Measurements from ENCODE around the gene COQ2.
A peak's percentile ranks its signal among the peaks of the same experiment; 100 is the strongest.
"Not testable (repeated sequence)": the region's sequence is repeated elsewhere in the genome, so short reads cannot be mapped to it uniquely, and the experiment has no call there.

The COQ2 gene, protein sequence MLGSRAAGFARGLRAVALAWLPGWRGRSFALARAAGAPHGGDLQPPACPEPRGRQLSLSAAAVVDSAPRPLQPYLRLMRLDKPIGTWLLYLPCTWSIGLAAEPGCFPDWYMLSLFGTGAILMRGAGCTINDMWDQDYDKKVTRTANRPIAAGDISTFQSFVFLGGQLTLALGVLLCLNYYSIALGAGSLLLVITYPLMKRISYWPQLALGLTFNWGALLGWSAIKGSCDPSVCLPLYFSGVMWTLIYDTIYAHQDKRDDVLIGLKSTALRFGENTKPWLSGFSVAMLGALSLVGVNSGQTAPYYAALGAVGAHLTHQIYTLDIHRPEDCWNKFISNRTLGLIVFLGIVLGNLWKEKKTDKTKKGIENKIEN

GRCh38 chr4:83284193-83285054, at the start of gene COQ2:
Gene COQ2 (minus strand): TSS chr4:83284798. CDS start chr4:83284764, 34 bp downstream.
- DNase-seq (ENCODE audit: low spot score), result peak; percentile 95

GRCh38 chr4:83331956-83332355, 47.4 kb upstream of the COQ2 start:
- DNase-seq (ENCODE audit: low spot score), result no peak

DNA sequence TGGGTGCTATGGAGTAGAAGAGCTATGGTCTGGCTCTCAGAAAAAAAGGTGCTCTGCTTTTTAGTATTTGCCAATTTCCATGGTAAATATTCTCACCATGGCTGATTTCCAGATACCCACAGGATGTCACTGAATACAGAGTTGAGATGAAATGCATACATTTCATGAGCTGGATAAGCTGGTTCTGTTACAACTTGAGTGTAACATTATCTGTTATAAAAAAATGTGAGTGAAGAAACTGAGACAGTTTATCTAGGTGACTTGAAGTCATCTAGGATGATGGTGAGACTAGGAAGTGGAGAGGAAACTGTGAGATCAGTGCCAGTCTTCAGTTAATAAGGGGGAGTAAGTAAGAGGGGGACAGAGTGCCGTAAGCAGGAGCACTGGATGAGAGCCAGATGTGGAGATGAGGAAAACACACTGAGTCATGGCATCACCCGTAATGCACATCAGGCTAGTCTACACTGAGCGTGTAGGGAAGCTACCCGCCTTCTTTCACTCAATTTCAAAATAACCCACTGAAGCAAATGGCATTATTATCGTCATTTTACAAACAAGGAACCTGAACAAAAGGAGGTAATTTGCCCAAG, 45.0 kb upstream of the COQ2 start:
- no peak for DNase-seq (ENCODE audit: low spot score)

GRCh38 chr4:83328521-83329187, 44.1 kb upstream of the COQ2 start:
- no peak for DNase-seq (ENCODE audit: low spot score)

DNA sequence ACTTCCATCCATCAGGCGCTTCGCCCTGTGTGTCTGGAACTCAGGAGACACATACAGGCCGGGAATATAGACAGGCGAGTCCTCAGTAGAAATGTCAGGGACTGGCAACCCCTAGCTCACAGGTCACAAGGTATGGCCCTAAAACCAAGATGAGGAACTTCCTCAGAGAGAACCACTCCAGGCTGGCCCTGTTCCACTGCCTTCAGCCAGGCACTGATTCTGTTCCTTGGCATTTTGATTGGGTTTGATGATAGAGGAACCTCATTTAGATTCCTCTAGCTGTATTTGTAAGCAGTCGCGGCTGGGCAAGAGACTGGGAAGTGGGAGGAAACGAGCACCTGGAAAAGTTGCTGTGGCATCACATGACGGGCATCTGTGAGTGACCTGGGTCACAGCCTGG, 41.9 kb upstream of the COQ2 start:
- DNase-seq (ENCODE audit: low spot score), result no peak

DNA sequence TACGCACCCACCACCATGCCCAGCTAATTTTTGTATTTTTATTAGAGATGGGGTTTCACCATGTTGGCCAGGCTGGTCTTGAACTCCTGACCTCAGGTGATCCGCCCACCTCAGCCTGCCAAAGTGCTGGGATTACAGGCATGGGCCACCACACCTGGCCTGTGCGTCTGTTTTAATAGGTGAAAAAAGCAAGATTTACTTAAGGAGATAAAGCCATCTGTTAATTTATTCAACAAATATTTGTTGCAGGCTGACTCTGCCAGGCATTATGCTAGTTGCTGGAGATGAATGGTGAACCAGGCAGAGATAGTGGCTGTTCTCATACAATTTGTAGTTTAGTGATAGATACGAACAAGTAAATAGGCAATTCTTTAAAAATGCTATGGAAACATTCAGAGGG, 40.7 kb upstream of the COQ2 start:
- DNase-seq (ENCODE audit: low spot score), result not testable (repeated sequence)

- DNase-seq (ENCODE audit: low spot score), result no peak
These were observed 38.5 kb upstream of the COQ2 start for GRCh38 chr4:83323136-83323535.

GRCh38 chr4:83320548-83320947, 36.0 kb upstream of the COQ2 start:
- DNase-seq (ENCODE audit: low spot score), result peak; percentile 11

DNA sequence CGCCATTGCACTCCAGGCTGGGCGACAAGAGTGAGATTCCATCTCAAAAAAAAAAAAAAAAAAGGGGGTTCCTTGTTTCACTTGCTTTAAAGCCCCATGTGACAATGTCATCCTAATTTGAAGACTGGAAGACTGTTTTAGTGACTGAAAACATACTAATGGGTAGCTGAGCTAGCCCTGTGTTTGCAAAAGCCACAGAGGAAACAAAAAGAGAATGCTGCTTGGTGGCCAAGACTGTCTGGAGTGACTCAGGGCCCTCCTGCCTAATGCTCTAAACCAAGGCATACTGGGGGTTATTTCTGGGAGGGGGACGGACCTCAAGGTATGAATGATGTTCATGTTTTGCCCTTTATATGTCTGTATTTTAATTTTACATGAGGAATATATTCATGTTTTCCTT, 34.1 kb upstream of the COQ2 start:
- DNase-seq (ENCODE audit: low spot score), result no peak

DNA sequence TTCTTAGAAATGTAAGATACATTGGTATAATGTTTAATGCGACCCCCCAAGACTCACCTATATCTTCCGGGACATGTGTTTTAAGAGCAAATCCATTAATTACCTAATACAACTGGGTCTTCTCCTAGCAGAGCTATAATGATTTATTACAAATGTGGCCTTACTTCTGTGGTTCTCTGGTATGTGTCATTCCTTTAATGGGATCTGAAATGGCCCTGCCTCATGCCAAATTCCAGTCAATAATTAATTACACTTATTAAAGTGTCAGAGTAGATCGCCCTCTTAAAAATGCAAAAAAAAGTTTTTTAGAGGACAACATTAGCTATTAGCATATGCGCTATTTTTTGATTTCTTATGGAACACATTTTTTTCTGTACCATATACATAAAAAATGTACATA, 33.1 kb upstream of the COQ2 start:
- DNase-seq (ENCODE audit: low spot score), result no peak

DNA sequence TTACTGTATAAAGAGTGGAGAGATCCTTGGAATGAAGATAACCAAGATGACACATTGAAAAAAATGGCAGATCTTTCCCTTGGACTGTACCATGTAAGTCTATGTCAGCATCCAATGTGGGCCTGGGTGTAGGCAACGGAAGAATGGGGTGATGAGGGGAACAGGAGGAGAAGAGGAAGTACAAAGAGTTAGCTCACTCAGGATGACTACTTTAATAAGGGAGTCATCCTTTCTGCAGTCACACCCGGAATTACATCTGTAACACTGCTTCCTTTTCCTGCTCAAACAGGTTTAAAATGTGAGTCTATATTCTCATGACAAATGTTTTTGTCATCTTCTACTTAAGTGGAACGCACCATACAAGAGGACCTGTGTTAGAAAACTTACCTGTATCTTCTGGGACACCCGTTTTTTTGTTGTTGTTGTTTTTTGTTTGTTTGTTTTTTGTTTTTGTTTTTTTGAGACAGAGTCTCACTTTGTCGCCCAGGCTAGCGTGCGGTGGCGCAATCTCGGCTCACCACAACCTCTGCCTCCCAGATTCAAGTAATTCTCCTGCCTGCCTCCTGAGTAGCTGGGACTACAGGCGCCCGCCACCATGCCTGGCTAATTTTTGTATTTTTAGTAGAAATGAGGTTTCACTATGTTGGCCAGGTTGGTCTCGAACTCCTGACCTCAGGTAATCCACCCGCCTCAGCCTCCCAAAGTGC, 32.0 kb upstream of the COQ2 start:
- DNase-seq (ENCODE audit: low spot score), result no peak

DNA sequence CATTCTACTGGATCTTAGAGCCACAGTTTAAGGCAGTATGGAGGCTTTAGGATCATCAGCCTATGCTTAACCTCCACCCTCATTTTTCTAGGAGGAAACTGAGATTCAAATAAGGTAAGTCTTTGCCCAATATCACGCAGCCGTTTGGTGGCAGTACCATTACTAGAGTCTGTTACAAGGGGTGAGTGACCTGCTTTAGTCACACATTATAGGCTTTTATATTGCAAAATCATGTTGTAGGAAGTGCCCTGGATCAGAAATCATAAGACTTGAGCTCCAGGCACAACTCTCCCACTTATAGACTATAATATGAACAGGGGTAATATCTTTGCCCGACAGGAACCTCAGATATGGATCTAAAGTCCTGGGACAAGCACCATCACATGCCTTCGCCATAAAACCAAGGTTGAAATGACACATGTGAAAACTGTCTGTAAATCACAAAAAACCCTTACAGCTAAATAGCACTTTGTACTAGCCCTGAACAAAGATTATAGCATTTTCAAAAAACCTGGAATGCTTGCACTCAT, 30.8 kb upstream of the COQ2 start:
- no peak for DNase-seq (ENCODE audit: low spot score)

DNA sequence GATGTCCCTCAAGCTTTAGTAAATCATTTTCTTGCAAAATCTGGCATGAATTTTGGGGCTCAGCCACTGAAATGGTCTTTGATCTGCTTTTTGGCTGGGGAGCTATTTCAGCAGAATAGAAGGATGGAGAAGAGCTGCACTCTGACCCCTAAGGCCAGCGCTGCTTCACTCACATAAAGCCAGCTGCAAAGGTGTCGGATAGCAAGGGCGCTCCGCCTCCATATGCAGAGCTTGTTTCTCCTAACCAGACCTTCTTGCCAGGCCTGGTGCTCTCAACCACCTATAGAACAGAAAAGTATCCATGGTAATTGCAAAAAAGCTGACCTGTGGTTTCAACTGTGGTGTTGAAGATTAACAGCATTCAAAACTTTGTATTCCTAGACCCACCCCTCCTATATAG, 24.1 kb upstream of the COQ2 start:
- DNase-seq (ENCODE audit: low spot score), result no peak

GRCh38 chr4:83307920-83308319, 23.3 kb upstream of the COQ2 start:
- no peak for DNase-seq (ENCODE audit: low spot score)

DNA sequence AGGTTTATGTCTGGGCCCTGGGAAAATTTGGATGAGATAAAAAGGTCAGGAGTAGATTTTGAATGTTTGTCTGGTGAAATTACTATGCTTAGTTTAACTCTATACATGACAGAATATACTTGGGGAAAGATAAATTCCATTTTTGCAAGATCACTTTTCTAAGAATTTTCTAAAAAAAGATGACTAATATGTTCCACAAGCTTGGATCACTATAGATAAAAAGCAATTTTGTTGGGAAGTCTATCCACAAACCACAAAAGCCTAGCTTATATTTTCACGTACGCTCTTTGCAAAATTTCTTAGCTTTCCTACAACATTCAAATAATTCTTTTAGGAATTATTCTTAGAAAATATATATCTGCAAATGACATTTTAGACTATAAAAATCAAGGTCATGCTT, 20.6 kb upstream of the COQ2 start:
- no peak for DNase-seq (ENCODE audit: low spot score)

- DNase-seq (ENCODE audit: low spot score), result no peak
These were observed 13.1 kb upstream of the COQ2 start for GRCh38 chr4:83297548-83298260.

- no peak for DNase-seq (ENCODE audit: low spot score)
These were observed 8.9 kb upstream of the COQ2 start for GRCh38 chr4:83293305-83294046.

- not testable (repeated sequence) for DNase-seq (ENCODE audit: low spot score)
These were observed 5.6 kb upstream of the COQ2 start for GRCh38 chr4:83290059-83290774.

DNA sequence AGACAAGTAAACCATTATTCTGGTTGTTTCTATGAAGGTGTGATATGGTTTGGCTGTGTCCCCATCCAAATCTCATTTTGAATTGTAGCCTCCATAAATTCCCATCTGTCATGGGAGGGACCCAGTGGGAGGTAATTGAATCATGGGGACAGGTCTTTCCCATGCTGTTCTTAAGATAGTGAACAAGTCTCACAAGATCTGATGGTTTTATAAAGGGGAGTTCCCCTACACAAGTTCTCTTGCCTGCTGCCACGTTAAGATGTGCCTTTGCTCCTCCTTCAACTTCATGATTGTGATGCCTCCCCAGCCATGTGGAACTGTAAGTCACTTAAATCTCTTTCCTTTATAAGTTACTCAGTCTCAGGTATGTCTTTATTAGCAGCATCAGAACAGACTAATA, 3.8 kb upstream of the COQ2 start:
- DNase-seq (ENCODE audit: low spot score), result not testable (repeated sequence)
